ENCODE data around the gene LRRC42.

The LRRC42 gene

DNA sequence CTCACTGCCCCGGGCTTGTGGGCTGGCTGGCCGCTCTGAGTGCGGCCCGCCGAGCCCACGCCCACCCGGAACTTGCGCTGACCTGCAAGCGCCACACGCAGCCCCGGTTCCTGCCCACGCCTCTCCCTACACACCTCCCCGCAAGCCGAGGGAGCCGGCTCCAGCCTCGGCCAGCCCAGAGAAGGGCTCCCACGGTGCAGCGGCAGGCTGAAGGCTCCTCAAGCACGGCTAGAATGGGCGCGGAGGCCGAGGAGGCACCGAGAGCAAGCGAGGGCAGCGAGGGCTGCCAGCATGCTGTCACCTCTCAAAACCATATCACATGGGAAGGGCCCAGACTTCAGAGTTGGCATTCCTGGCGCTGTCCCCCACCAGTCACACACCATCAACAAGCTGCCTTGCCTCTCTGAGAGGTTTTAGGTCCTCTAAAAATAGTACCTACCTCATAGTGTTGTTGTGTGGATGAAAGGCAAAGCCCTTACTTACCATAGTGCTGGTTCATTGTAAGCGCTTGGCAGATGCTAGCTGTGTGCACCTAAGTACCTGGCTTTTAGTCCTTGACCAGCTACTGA lies 58.4 kb downstream of the LRRC42 start:
- DNase-seq (ENCODE audit: low spot score): no peak

DNA sequence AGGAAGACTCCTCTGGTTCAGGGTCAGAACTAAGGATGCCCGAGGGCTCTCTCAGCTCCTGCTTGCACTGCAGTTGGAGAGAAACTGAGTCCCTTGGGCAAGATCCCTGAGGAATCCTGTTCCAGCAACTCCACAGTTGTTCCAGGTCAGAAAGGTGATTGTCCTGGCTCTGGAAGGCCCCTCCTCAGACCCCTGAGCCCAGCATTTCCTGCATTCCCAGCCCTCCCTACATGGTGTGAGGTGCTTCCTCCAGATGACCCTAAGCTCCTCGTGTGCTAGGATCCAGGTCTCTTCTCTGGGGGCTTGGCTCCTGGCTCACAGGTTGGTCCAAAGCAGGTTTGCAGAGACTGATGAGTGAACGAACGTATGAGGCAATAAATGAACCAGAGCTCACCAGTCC lies 60.4 kb downstream of the LRRC42 start:
- DNase-seq (ENCODE audit: low spot score): no peak

DNA sequence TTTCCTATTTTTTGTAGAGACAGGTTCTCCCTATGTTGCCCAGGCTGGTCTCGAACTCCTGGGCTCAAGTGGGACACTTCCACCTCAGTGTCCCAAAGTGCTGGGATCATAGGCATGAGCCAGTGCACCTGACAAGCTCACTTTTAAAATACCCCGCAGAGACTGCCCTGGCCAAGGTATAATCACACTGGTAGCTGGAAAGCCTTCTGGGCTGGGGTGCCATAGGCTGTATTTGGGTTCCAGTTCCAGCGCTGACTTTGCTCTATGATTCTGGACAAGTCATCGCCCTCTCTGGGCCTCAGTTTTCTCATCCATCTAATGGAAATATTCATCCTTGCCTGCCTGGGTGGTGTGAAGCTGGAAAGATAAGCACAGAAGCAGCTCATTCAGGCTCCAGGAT lies 61.5 kb downstream of the LRRC42 start:
- no peak for DNase-seq (ENCODE audit: low spot score)

DNA sequence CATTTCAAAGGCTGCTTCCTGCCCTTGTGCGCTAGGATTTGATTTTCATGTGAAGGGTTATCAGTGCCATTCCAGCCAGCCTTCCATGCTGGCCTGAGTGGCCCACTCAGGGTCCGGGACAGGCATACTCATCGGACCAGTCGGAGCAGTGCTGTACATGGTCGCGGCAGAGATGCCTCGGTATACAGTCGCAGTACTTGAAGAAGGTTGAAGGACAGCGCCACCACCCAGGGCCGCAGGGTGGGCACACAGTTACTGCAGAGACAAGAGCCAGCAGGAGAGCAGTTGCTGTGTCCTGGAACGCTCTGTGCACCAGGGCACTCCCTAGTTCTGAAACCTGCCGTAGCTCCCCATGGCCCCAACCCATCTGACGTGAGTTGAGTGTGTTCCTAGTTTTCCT lies 62.7 kb downstream of the LRRC42 start:
- no peak for DNase-seq (ENCODE audit: low spot score)

DNA sequence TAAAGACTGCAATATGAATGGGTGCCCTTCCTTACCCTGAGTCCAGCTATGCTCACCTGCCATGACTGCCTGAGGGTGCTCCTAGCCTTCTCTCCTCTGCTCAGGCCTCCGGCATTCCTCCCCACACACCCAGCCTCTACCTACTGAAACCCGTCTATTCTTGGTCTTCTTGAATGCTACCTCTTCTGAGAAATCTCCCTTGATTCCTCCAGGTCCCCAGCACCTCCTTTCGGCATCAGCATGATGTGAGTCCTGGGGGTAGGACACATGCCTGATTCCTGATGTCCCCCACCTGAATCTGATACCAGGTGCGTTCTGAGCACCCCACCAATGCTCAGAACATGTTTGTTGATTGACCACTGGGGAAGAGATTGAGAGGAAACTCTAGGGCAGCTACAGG lies 63.3 kb downstream of the LRRC42 start:
- DNase-seq (ENCODE audit: low spot score): no peak

DNA sequence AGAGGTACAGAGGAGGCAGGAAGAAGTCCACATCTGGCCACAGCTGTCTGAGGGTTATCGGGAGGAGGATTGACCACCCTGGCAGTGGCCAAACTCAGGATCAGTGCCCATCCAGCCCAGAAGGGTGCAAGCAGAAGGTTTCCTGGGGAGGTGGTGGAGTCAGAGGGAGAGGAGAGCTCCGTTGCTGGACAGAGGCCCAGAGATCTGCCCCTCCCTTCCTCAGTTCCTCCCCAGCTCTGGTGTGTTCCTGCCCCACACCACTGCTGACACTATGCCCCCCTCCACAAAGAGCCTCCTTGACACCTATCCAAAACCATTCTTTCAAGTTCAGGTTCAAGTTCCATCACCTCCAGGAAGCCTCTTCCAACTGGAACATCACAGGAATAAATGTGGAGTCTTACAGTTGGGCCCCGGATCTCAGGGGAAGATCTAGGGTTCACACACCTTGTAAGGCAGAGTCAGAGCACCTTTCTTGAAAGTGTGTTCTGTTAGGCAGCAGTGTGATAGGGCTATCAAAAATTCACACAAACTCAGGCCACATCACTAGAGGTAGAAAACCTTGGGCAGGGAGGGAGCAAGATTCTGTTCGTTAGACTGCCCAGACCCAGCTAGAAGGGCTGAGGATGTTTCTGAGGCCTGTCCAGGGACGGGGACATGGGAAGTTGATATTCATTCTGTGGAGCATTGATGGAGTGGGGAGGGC lies 64.4 kb downstream of the LRRC42 start:
- DNase-seq (ENCODE audit: low spot score): no peak

DNA sequence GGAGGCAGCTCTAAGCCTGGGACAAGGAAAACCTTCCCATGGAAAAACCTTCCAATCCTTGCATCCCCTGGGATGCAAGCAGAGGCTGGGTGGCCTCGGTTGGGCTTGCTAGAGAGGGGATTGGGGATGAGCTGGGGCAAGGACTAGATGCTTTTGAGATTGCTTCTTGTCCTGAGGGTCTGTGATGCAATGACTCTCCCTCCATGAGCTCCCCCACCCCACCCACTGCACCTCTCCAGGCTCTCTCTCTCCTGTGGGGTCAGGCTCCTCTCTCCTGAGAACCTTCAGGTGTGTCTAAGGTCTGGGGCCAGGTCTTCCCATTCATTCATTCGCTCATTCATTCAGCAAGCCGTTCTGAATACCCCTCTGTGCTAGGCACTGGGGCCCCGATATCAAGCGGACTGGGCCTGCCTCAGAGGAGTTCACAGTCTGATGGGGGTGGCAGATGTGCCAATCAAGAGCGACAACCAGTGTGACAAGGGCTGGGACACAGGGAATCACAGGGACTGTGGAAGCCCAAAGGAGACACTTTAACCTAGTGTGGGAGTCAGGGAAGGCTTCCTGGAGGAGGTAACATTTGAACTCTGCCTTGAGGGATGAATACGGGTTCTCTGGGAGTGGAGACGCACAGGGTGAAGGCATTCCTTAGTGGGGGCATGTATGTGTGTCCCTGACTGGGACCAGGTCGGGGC lies 65.3 kb downstream of the LRRC42 start:
- no peak for DNase-seq (ENCODE audit: low spot score)

DNA sequence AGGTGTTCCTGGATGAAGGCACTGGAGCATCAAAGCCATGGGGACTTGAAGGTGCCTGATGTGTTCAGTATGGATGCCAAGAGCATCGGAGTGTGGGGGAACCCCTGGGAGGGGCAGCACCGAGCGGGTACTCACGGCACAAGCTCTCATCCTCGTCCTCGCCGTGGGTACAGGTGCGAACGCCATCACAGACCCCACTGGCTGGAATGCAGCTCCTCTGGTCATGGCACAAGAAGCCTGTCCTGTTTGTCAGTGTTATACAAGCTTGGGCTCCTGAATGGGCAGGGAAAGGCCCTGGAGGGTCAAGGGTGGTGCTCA lies 65.8 kb downstream of the LRRC42 start:
- DNase-seq (ENCODE audit: low spot score): no peak

DNA sequence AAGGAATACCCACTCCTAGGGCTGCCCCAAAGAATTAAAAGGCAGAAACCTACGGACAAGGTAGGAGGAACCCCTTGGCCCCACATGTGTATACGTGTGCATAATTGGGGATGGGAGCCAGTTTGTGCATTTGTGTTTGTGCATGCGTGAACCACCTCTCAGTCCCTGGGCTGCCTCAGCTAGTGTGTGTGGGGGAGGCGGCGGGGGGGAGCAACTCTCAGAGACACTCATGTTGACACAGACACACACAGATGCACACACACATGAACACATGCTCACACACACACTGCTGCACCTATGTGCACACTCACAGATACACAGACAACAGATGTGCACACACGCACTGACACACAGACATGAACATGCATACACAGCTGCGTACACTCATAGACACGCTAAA lies 66.7 kb downstream of the LRRC42 start:
- no peak for DNase-seq (ENCODE audit: low spot score)

DNA sequence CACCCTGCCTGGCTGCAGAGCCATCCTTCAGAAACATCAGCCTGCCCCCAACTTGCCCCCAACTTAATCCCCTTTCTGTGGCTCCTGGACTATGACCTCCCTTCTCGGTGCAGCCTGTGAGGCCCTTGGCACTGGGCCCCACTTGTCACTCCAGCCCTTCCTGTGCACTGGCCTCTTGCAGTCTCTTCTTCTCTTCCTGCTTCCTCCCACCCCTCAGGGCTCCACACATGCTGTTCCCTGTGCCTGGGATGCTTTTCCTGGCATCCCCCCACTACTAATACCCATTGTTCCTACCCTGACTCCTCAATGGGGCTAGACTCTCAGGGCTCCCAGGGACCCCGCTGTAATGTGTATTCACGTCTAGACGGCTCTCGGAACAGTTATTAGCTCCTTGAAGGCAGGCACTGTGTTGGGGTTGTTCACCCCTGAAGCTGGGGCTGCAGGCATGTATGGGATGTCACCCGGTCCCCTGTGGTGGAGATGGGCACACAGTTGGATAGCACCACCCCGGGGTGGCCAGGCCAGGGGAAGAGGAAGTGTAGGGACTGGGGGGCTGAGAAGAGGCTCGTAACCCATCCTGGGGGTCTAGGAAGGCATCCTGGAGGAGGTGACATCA lies 67.4 kb downstream of the LRRC42 start:
- no peak for DNase-seq (ENCODE audit: low spot score)

DNA sequence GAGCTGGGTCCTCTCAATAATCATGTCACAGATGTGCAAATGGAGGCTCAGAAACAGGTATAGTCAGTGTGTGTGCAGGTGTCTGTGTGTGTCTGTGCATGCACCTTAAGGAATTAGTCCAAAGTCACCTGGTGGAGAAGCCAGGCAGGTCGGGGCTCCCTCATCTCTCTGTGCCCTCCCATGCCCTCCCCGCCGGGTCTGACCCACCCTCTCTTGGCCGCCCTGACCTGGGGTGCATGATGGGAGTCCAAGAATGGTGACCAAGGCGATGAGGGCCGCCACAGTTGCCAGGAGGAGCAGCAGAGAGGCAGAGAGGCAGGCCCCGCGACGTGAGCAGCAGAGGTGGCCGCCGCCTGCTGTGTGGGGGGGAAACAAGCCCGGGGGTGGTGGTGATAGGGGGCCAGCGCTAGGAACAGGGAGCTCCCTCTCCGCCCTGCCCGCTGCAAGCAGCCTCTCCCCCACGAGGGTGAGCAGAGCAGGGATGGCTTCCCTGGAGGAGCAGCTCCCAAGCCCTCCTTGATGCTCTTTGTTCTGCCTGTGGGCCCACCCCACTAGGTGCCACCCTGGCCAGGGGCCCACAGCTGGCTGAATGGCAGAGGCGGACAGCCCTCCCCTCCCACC lies 68.0 kb downstream of the LRRC42 start:
- no peak for DNase-seq (ENCODE audit: low spot score)

DNA sequence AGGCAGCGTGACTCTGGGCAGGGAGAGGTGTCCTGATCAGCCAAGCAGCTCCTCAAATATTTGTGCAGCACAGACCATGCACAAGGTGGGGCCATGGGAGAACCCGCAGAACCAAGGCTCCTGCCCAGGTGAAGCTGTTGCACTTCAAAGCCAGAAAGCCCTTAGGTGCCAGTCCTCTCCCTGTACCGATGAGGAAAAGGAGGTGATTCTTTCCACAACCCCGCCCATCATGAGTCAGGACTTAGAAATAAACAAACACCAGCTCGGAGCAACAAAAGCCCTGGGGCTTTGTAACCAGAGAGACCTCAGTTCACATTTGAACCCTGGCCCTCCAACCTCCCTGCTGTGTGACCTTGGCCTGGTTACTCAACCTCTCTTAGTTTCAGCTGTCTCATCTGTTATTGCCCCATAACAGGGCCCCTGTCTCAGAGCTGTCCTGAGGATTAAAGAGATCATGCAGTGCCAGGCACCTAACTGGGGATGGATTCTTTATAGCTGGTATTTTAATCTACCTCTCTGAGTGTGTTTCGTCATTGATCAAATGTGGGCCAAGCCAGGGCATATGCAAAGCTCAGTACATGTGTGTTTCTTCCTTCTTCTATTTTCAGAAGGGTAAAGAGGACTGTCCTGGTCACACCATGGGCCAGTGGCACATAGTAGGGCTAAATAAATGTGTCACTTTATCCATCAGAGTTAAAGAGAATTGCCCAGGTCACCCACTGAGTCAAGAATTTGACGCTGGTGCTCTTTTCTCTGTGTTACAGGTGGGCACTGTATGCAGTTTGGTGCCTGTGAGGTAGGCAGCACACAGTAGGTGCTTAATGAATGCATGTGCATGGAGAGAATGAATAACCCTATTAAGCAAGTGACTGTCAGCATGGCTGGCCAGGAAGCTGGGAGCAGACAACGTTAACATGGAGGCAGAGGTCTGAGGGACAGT lies 70.5 kb downstream of the LRRC42 start:
- no peak for DNase-seq (ENCODE audit: low spot score)

Data from cerebellar cortex (tissue), 1 donor.